CD4-positive, alpha-beta T cell treated with Interleukin-6 at 100 ng/mL for 8 hours (primary cell): ENCODE data around the gene RBMS3.
"Not testable (repeated sequence)": the region's sequence is repeated elsewhere in the genome, so short reads cannot be mapped to it uniquely, and the experiment has no call there.

Experiments
- DNase-seq: peaks from one replicate; pipeline ENCODE4 v3.0.0-alpha.2; 2020; ENCODE audit warnings: mixed read lengths, low spot score

Gene RBMS3

GRCh38 chr3:29777869-29778268 is 497.0 kb downstream of the RBMS3 start:
- DNase-seq = no peak

- no peak for DNase-seq
These were observed 508.8 kb downstream of the RBMS3 start for GRCh38 chr3:29789686-29790085.

GRCh38 chr3:29796808-29797207 is 515.9 kb downstream of the RBMS3 start:
- DNase-seq = no peak

GRCh38 chr3:29802057-29802456 is 521.2 kb downstream of the RBMS3 start:
- DNase-seq = no peak

GRCh38 chr3:29804044-29804443 is 523.2 kb downstream of the RBMS3 start:
- no peak for DNase-seq

- no peak for DNase-seq
These were observed 524.9 kb downstream of the RBMS3 start for GRCh38 chr3:29805757-29806156.

GRCh38 chr3:29808324-29808723 is 527.5 kb downstream of the RBMS3 start:
- DNase-seq = not testable (repeated sequence)

GRCh38 chr3:29822071-29822470 is 541.2 kb downstream of the RBMS3 start:
- DNase-seq = no peak

- no peak for DNase-seq
These were observed 542.4 kb downstream of the RBMS3 start for GRCh38 chr3:29823233-29823632.

GRCh38 chr3:29826712-29827111 is 545.8 kb downstream of the RBMS3 start:
- no peak for DNase-seq

- no peak for DNase-seq
These were observed 546.9 kb downstream of the RBMS3 start for GRCh38 chr3:29827756-29828155.

- no peak for DNase-seq
These were observed 548.5 kb downstream of the RBMS3 start for GRCh38 chr3:29829340-29829739.

- no peak for DNase-seq
These were observed 569.8 kb downstream of the RBMS3 start for GRCh38 chr3:29850641-29851040.

- no peak for DNase-seq
These were observed 571.9 kb downstream of the RBMS3 start for GRCh38 chr3:29852767-29853166.

GRCh38 chr3:29853841-29854397 is 573.0 kb downstream of the RBMS3 start:
- DNase-seq = no peak

GRCh38 chr3:29854821-29855220 is 574.0 kb downstream of the RBMS3 start:
- no peak for DNase-seq

GRCh38 chr3:29859726-29860270 is 578.9 kb downstream of the RBMS3 start:
- DNase-seq = no peak

GRCh38 chr3:29864809-29865208 is 583.9 kb downstream of the RBMS3 start:
- no peak for DNase-seq

GRCh38 chr3:29868543-29869101 is 587.8 kb downstream of the RBMS3 start:
- no peak for DNase-seq

GRCh38 chr3:29870136-29870535 is 589.3 kb downstream of the RBMS3 start:
- DNase-seq = no peak

- DNase-seq = no peak
These were observed 590.2 kb downstream of the RBMS3 start for GRCh38 chr3:29871087-29871486.

GRCh38 chr3:29880809-29881208 is 599.9 kb downstream of the RBMS3 start:
- no peak for DNase-seq

GRCh38 chr3:29887451-29887850 is 606.6 kb downstream of the RBMS3 start:
- DNase-seq = no peak

- no peak for DNase-seq
These were observed 608.3 kb downstream of the RBMS3 start for GRCh38 chr3:29889215-29889614.
